Trophoblast cell (in vitro differentiated cells and primary cell): Measurements from ENCODE around the gene MOGAT2.

Experiments used
- DNase-seq, 2 donors: peaks; one replicate each; pipeline ENCODE4 v3.0.0-alpha.2; 2016
- H2AFZ ChIP-seq: 2 replicates; pipeline ENCODE4 v1.6.1; 2013; ENCODE audit warnings: low read length, moderate library complexity, mild to moderate bottlenecking; ENCODE audit not compliant: insufficient read depth, poor library complexity
- H2AK5ac ChIP-seq: 2 replicates; pipeline ENCODE4 v1.6.1; 2013; ENCODE audit warnings: mild to moderate bottlenecking, low read length
- H2BK120ac ChIP-seq: 2 replicates; pipeline ENCODE4 v1.6.1; 2013; ENCODE audit warnings: low read length, mild to moderate bottlenecking, moderate library complexity; ENCODE audit not compliant: insufficient read depth, poor library complexity
- H2BK12ac ChIP-seq: 2 replicates; pipeline ENCODE4 v1.6.1; 2013; ENCODE audit warnings: mild to moderate bottlenecking, low read length, moderate library complexity
- H2BK5ac ChIP-seq: 2 replicates; pipeline ENCODE4 v1.6.1; 2013; ENCODE audit warnings: low read length, low read depth, moderate library complexity, mild to moderate bottlenecking; ENCODE audit not compliant: poor library complexity
- H3K14ac ChIP-seq: 2 replicates; pipeline ENCODE4 v1.6.1; 2013; ENCODE audit warnings: mild to moderate bottlenecking, low read length
- H3K18ac ChIP-seq: 2 replicates; pipeline ENCODE4 v1.6.1; 2013; ENCODE audit warnings: mild to moderate bottlenecking, low read length
- H3K23ac ChIP-seq: 2 replicates; pipeline ENCODE4 v1.6.1; 2013; ENCODE audit warnings: low read length
- H3K27ac ChIP-seq: 2 replicates; pipeline ENCODE4 v1.5.1; 2013; ENCODE audit warnings: low read depth, mild to moderate bottlenecking, inconsistent platforms, low read length, moderate library complexity
- H3K27me3 ChIP-seq: 2 replicates; pipeline ENCODE4 v1.6.1; 2013; ENCODE audit warnings: inconsistent platforms, mild to moderate bottlenecking, low read length, moderate library complexity; ENCODE audit not compliant: insufficient read depth
- H3K36me3 ChIP-seq, 2 experiments: 1 replicate in 1 of 2; 2 replicates in 1 of 2; pipeline ENCODE4 v1.6.1; 2013; ENCODE audit warnings: low read length in 2 of 2, mild to moderate bottlenecking in 2 of 2, moderate library complexity in 1 of 2; ENCODE audit not compliant: insufficient read depth in 2 of 2, control insufficient read depth in 1 of 2
- H3K4ac ChIP-seq: 2 replicates; pipeline ENCODE4 v1.6.1; 2013; ENCODE audit warnings: low read depth, mild to moderate bottlenecking, low read length, moderate library complexity
- H3K4me1 ChIP-seq, 2 experiments: 1 replicate in 1 of 2; 2 replicates in 1 of 2; pipeline ENCODE4 v1.6.1; 2013; ENCODE audit warnings: low read length in 2 of 2, mild to moderate bottlenecking in 2 of 2, moderate library complexity in 1 of 2; ENCODE audit not compliant: insufficient read depth in 2 of 2, control insufficient read depth in 1 of 2
- H3K4me2 ChIP-seq: 2 replicates; pipeline ENCODE4 v1.6.1; 2013; ENCODE audit warnings: inconsistent platforms, mild to moderate bottlenecking, low read length, moderate library complexity
- H3K4me3 ChIP-seq: 2 replicates; pipeline ENCODE4 v1.5.1; 2013; ENCODE audit warnings: mild to moderate bottlenecking, low read depth, low read length, inconsistent platforms
- H3K79me1 ChIP-seq: one replicate; pipeline ENCODE4 v1.6.1; 2013; ENCODE audit warnings: low read length
- H3K79me2 ChIP-seq: 2 replicates; pipeline ENCODE4 v1.6.1; 2013; ENCODE audit warnings: low read length, mild to moderate bottlenecking; ENCODE audit not compliant: control insufficient read depth, insufficient read depth, poor library complexity
- H3K9ac ChIP-seq: 2 replicates; pipeline ENCODE4 v1.6.1; 2013; ENCODE audit warnings: mild to moderate bottlenecking, low read length
- H3K9me3 ChIP-seq: 2 replicates; pipeline ENCODE4 v1.6.1; 2013; ENCODE audit warnings: low read depth, mild to moderate bottlenecking, control low read depth, inconsistent platforms, low read length; ENCODE audit not compliant: insufficient read depth
- H4K12ac ChIP-seq: 2 replicates; pipeline ENCODE4 v1.6.1; 2013; ENCODE audit warnings: low read depth, mild to moderate bottlenecking, low read length, moderate library complexity
- H4K8ac ChIP-seq: 2 replicates; pipeline ENCODE4 v1.6.1; 2013; ENCODE audit warnings: low read depth, mild to moderate bottlenecking, low read length, moderate library complexity
- H4K91ac ChIP-seq: one replicate; pipeline ENCODE4 v1.6.1; 2013; ENCODE audit warnings: low read depth, mild to moderate bottlenecking, low read length, moderate library complexity
- WGBS: extraction: QIAGEN DNeasy Blood & Tissue Kit; methylation state at CpG from one replicate; pipeline ENCODE4 v1.1.7; 2013; ENCODE audit warnings: missing lambda C conversion rate; ENCODE audit not compliant: insufficient read length, insufficient coverage; ENCODE audit errors: extremely low coverage; 5-methylcytosine and 5-hydroxymethylcytosine counted together

Gene MOGAT2

GRCh38 chr11:75728992-75729391 lies 11.4 kb downstream of the MOGAT2 start:
- no peak overlapping the region for H3K4ac ChIP-seq
- H4K91ac ChIP-seq = no peak overlapping the region
- no peak overlapping the region for H4K8ac ChIP-seq
- H3K9ac ChIP-seq = no peak overlapping the region
- H3K27me3 ChIP-seq = no peaks in the 10 kb centered on the region
- H3K9me3 ChIP-seq = no peaks in the 10 kb centered on the region
- H3K79me2 ChIP-seq = no peaks in the 10 kb centered on the region
- H3K14ac ChIP-seq = no peak overlapping the region
- no peaks in the 10 kb centered on the region for H3K36me3 ChIP-seq
- no CpG with 5 or more reads among the region's 2 CpGs for WGBS
- H3K4me3 ChIP-seq = no peak overlapping the region
- no peaks in the 10 kb centered on the region for H3K4me1 ChIP-seq
- H3K23ac ChIP-seq = no peak overlapping the region
- no peak for DNase-seq
- H4K12ac ChIP-seq = no peak overlapping the region
- no peak overlapping the region for H2AFZ ChIP-seq
- H2BK12ac ChIP-seq = no peak overlapping the region
- no peak overlapping the region for H3K27ac ChIP-seq
- no peaks in the 10 kb centered on the region for H3K79me1 ChIP-seq
- H2BK5ac ChIP-seq = no peak overlapping the region
- no peak overlapping the region for H3K4me2 ChIP-seq
- no peak overlapping the region for H2BK120ac ChIP-seq
- H2AK5ac ChIP-seq = no peak overlapping the region
- no peak overlapping the region for H3K18ac ChIP-seq

GRCh38 chr11:75731095-75731494 lies 13.5 kb downstream of the MOGAT2 start:
- no CpG with 5 or more reads among the region's 5 CpGs for WGBS
- DNase-seq = no peak

DNA sequence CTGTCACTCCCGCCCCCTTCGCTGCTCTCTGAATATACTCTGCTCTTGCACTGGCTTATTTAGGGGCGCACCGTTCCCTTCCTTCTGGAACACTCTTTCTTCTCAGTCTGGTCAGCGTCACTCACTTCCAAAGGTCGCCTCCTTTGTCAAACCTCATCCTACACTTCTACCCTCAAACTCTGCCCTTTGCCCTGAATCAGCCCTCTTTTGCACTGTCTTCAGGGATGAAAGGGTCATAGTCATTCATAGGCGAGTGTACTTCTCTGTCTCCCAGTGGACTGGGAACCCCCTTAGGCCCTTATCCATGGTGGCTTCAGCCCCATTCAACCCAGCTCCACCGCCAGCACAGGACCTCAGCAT lies 15.4 kb downstream of the MOGAT2 start:
- Histone ChIP-seq H3K4me3 (no peak overlapping the region), H3K14ac (no peak overlapping the region), H3K23ac (no peak overlapping the region), H4K8ac (no peak overlapping the region), H2BK120ac (no peak overlapping the region), H3K36me3 (no peaks in the 10 kb centered on the region), H2BK12ac (no peak overlapping the region), H3K27ac (no peak overlapping the region), H3K4ac (no peak overlapping the region), H3K4me2 (no peak overlapping the region), H2AFZ (no peak overlapping the region), H3K9me3 (no peaks in the 10 kb centered on the region), H3K27me3 (no peaks in the 10 kb centered on the region), H4K12ac (no peak overlapping the region), H2BK5ac (no peak overlapping the region), H3K79me1 (no peaks in the 10 kb centered on the region), H2AK5ac (no peak overlapping the region), H3K79me2 (no peaks in the 10 kb centered on the region), H4K91ac (no peak overlapping the region), H3K18ac (no peak overlapping the region), H3K4me1 (no peaks in the 10 kb centered on the region), H3K9ac (no peak overlapping the region)
- DNase-seq = no peak
- WGBS = no CpG with 5 or more reads among the region's 8 CpGs

More at GRCh38 chr11:75731095-75731494, 13.5 kb downstream of the MOGAT2 start:
- Histone ChIP-seq H2BK120ac (no peak overlapping the region), H3K18ac (no peak overlapping the region), H3K9me3 (no peaks in the 10 kb centered on the region), H3K4me2 (no peak overlapping the region), H3K9ac (no peak overlapping the region), H3K4ac (no peak overlapping the region), H3K79me1 (no peaks in the 10 kb centered on the region), H3K4me1 (no peaks in the 10 kb centered on the region), H4K91ac (no peak overlapping the region), H3K14ac (no peak overlapping the region), H2AK5ac (no peak overlapping the region), H3K27me3 (no peaks in the 10 kb centered on the region), H4K12ac (no peak overlapping the region), H3K4me3 (no peak overlapping the region), H3K23ac (no peak overlapping the region), H2AFZ (no peak overlapping the region), H3K27ac (no peak overlapping the region), H3K36me3 (no peaks in the 10 kb centered on the region), H4K8ac (no peak overlapping the region), H2BK12ac (no peak overlapping the region), H2BK5ac (no peak overlapping the region), H3K79me2 (no peaks in the 10 kb centered on the region)

DNA sequence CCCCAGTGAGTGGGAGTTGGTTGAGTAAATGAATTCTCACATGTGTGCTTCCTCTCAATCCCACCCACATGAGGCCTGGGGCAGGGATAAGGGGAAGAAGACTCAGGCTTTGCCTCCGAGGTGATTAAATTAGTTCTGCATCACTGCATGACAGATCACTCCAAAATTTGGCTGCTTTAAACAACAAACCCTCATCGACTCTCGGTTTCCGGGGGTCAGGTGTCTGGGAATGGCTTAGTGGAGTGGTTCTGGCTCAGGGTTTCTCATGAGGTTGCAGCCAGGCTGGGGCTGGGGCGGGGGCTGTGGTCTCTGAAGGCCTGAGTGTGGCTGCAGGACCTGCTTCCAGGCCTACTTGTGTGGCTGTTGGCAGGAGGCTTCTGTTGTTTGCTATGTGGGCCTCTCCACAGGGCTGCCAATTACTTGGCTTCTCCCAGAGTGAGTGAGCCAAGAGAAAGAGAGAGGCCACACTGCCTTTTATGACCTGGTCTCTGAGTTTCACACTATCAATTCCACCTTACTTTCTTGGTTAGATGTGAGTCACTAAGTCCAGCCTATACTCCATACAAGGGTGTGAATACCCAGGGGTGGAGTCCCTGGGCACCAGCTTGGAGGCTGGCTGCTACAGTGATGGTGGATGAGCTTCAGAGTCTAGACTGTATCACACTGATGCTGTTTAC lies 15.9 kb downstream of the MOGAT2 start:
- Histone ChIP-seq H3K9ac (no peak overlapping the region), H3K27me3 (no peaks in the 10 kb centered on the region), H2AFZ (no peak overlapping the region), H2BK120ac (no peak overlapping the region), H4K91ac (no peak overlapping the region), H3K4me3 (no peak overlapping the region), H3K79me2 (no peaks in the 10 kb centered on the region), H3K36me3 (no peaks in the 10 kb centered on the region), H3K9me3 (no peaks in the 10 kb centered on the region), H3K27ac (no peak overlapping the region), H2BK5ac (no peak overlapping the region), H3K23ac (no peak overlapping the region), H2BK12ac (no peak overlapping the region), H3K4me2 (no peak overlapping the region), H2AK5ac (no peak overlapping the region), H4K12ac (no peak overlapping the region), H3K4me1 (no peaks in the 10 kb centered on the region), H3K4ac (no peak overlapping the region), H4K8ac (no peak overlapping the region), H3K14ac (no peak overlapping the region), H3K79me1 (no peaks in the 10 kb centered on the region), H3K18ac (no peak overlapping the region)
- no peak for DNase-seq
- WGBS = no CpG with 5 or more reads among the region's 5 CpGs
